Caki2 (cell line): ENCODE results near the gene LIMCH1. TPM values are rescaled to one million over a fixed set of nuclear protein-coding genes. Genes with fewer than 3 reads are reported as not detected.
"Not testable (repeated sequence)": the region's sequence is repeated elsewhere in the genome, so short reads cannot be mapped to it uniquely, and the experiment has no call there.

Experiments
- DNase-seq: peaks from one replicate; pipeline ENCODE4 v3.0.0-alpha.2; 2015; ENCODE audit warnings: low read depth
- in situ Hi-C: cut with HindIII; loops from 2 replicates; pipeline ENCODE4 v1.10.0; 2016; ENCODE audit warnings: low sequenced_read_pairs, low pct_unique_long_range_greater_than_20kb, mixed read lengths
- total RNA-seq: library from RNA; depleted of rRNA; stranded (reverse); fragments of >200 nt; shearing (Covaris generic); gene quantifications from 2 replicates; pipeline ENCODE4 v1.2.3, GENCODE V29; 2014; ENCODE audit warnings: low replicate concordance

Gene LIMCH1
- total RNA-seq, 1 experiment from 2014 or later = 241 TPM

- DNase-seq = peak; percentile 87
- in situ Hi-C loops = no loop called here
These were observed 82.8 kb downstream of the LIMCH1 start for GRCh38 chr4:41620594-41621256.

- in situ Hi-C loops = no loop called here
- no peak for DNase-seq
These were observed 84.8 kb downstream of the LIMCH1 start for GRCh38 chr4:41622787-41623186.

- DNase-seq = no peak
- in situ Hi-C loops = no loop called here
These were observed 86.8 kb downstream of the LIMCH1 start for GRCh38 chr4:41624765-41625164.

- in situ Hi-C loops = no loop called here
- no peak for DNase-seq
These were observed 87.6 kb downstream of the LIMCH1 start for GRCh38 chr4:41625531-41625930.

GRCh38 chr4:41628936-41629335 is 91.0 kb downstream of the LIMCH1 start:
- no peak for DNase-seq
- in situ Hi-C loops = no loop called here

DNA sequence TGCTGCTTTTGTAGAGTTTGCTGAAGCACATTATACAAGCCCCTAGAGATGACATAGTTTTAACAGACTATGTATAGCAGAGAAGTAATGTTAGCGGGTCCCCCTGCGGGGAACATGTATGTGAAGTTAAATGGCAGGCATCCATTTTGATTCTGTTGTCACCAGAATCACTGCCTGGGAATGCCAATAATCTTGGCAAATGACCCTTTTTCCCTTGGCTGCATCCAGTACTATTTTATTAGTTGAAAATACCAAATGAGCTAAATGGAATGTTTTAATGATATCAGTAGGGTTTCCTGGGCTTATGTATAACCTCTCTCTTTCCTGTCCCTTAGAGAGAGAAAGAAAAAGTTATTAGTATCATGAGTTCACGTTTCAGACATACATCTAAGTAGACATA is 93.6 kb downstream of the LIMCH1 start:
- no peak for DNase-seq
- in situ Hi-C loops = no loop called here

- in situ Hi-C loops = no loop called here
- no peak for DNase-seq
These were observed 94.6 kb downstream of the LIMCH1 start for GRCh38 chr4:41632481-41633073.

- in situ Hi-C loops = no loop called here
These were observed 95.4 kb downstream of the LIMCH1 start for GRCh38 chr4:41633321-41633720.

GRCh38 chr4:41635441-41635840 is 97.5 kb downstream of the LIMCH1 start:
- no peak for DNase-seq
- in situ Hi-C loops = no loop called here

More at GRCh38 chr4:41633321-41633720, 95.4 kb downstream of the LIMCH1 start:
- no peak for DNase-seq

- DNase-seq = no peak
- in situ Hi-C loops = no loop called here
These were observed 100.2 kb downstream of the LIMCH1 start for GRCh38 chr4:41638203-41638602.

- no peak for DNase-seq
- in situ Hi-C loops = no loop called here
These were observed 100.9 kb downstream of the LIMCH1 start for GRCh38 chr4:41638866-41639265.

DNA sequence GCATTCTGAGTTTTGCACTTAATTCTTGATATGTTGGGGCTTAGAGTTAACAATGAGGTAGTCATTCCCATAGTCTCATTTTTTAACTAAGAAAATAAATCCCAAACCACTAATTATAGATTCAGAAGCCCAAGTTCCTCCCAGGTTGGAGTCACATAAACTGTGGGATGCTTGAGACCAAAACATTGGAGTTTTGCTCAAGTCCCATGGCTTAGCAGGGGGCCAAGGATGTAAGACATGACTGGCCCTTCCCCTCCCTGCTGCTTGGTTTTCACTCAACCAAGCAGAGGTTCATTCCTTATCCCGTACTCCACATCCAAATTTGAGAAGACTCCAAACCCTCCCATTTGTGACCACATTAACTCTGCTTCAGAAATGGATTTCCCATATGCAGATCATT is 101.3 kb downstream of the LIMCH1 start:
- in situ Hi-C loops = no loop called here
- DNase-seq = no peak

DNA sequence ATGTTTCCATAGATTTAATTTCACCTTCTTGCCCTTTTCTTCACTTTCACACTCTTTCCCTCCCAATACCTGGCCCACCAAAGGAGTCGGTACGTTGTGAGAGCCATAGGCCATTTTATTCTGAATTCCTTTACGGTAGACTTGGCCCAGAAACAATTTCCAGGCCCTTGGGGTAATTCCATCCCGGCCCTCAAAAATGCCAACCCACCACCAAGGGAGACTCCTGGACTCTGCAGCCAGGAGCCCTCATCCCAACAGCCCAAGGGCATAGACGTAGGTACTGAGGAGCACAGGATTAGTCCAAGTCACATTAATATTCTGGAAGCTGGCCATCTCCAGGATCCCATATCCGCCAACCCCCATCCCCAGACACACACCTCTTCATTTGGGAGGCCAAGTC is 102.9 kb downstream of the LIMCH1 start:
- in situ Hi-C loops = no loop called here
- peak; percentile 36 for DNase-seq

GRCh38 chr4:41642746-41643145 is 104.8 kb downstream of the LIMCH1 start:
- in situ Hi-C loops, DNase-seq: not testable (repeated sequence)

DNA sequence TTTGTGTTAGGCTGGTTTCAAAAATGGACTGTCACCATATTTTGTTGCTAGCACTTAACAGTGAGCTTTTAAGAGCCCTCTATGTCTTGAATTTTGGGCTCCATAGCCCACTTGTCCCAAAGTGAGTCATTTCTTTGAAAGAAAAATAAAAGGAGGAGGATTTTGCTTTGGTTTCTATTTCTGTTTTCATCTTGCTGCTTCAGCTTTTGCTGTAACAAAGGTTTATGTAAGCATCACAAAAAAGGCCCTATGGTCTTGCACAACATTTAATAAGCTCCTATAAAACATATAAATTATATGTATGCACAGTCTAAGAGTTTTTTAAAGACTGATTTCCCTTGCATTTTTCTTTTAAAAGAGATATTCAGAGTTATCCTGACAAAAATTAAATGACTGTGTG is 105.4 kb downstream of the LIMCH1 start:
- in situ Hi-C loops = no loop called here
- DNase-seq = no peak

DNA sequence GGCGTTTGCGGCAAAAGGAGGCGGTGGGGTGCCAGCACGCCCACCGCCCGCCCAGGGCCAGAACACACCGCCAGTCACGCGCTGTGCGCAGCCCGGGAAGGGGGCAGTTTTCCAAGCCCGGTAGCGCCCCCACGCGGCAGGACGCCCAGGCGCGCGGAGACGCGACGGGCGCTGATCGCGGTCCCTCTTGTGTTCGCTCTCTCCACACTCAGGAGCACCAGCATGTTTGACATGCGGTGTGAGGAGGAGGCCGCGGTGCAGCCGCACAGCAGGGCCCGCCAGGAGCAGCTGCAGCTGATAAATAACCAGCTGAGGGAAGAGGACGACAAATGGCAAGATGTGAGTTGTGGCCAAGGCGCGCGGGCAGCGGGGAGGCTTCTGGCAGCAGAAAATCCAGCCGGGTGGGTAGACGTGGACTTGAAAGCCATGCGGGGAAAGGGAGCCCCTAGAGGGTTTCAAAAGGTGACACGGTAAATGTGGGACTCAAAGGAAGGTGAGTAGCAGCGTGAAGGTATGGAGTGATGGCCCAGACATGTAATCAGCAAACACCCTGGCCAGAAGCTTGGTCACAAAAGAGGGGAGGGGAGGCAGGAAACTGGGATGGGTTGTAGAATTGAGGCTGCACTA is 106.4 kb downstream of the LIMCH1 start:
- DNase-seq = no peak
- in situ Hi-C loops = no loop called here

DNA sequence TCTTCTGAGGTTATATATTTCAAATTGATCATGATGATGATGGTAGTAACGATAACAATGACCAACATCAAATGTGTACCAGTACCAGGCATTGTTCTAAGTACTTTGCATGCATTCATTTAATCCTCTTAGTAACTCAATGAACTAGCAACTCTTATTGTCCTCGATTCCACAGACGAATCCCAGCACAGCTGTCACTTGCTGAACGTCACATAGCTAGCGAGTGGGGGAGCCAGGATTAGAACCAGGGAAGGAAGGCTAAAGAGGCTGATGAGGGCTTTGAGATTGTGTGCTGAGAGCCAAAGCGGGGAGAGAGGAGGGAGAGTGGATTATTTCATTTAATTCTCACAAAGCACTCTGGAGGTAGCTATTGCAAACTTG is 106.9 kb downstream of the LIMCH1 start:
- no peak for DNase-seq
- in situ Hi-C loops = no loop called here

GRCh38 chr4:41645728-41646390 is 107.9 kb downstream of the LIMCH1 start:
- in situ Hi-C loops = no loop called here
- DNase-seq = no peak

DNA sequence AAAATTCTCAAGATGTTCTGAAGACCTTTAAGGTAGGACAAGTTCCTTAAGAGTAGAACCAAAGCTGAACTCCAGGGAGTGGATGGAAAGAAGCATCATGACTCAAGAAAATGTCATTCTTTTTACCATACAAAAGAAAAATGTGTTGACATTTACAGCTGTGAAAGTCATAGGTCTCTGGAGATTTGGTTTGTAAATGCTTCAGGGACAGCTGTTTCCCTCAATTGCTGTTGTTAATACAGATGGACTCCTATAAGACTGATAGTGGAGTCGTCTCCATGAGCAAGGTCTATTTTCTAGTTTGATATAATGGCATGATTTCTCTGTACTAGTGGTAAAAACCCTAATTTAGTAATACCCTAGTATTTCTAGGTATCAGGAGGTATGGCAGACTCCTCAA is 108.9 kb downstream of the LIMCH1 start:
- no peak for DNase-seq
- in situ Hi-C loops = no loop called here
